NCI-H1105 treated with DMSO at 0.1 percent for 48 hours (cell line): ENCODE results near the gene ATXN1.

Experiments used
- DNase-seq: peaks from one replicate; lab custom pipeline; 2025; lab: John Stamatoyannopoulos, UW

ATXN1 gene

GRCh38 chr6:16533721-16534136 is 227.5 kb downstream of the ATXN1 start:
- DNase-seq = no peak

- DNase-seq = no peak
Observed at GRCh38 chr6:16533210-16533609, 228.1 kb downstream of the ATXN1 start.

- DNase-seq = no peak
Observed at GRCh38 chr6:16527691-16528090, 233.6 kb downstream of the ATXN1 start.

- no peak for DNase-seq
Observed at GRCh38 chr6:16524380-16524707, 236.9 kb downstream of the ATXN1 start.

GRCh38 chr6:16523606-16524379 is 237.5 kb downstream of the ATXN1 start:
- no peak for DNase-seq

- DNase-seq = no peak
Observed at GRCh38 chr6:16522937-16523336, 238.3 kb downstream of the ATXN1 start.

GRCh38 chr6:16521528-16521927 is 239.7 kb downstream of the ATXN1 start:
- no peak for DNase-seq

- peak; percentile 26 for DNase-seq
Observed at GRCh38 chr6:16519265-16520242, 241.7 kb downstream of the ATXN1 start.

- DNase-seq = no peak
Observed at GRCh38 chr6:16518265-16518664, 243.0 kb downstream of the ATXN1 start.

GRCh38 chr6:16514249-16514648 is 247.0 kb downstream of the ATXN1 start:
- no peak for DNase-seq

- no peak for DNase-seq
Observed at GRCh38 chr6:16512544-16513290, 248.5 kb downstream of the ATXN1 start.

GRCh38 chr6:16511723-16512489 is 249.4 kb downstream of the ATXN1 start:
- DNase-seq = peak; percentile 6

GRCh38 chr6:16511040-16511660 is 250.1 kb downstream of the ATXN1 start:
- DNase-seq = peak; percentile 8

GRCh38 chr6:16510245-16510644 is 251.0 kb downstream of the ATXN1 start:
- no peak for DNase-seq

GRCh38 chr6:16508959-16509358 is 252.3 kb downstream of the ATXN1 start:
- no peak for DNase-seq

- DNase-seq = no peak
Observed at GRCh38 chr6:16505711-16506357, 255.4 kb downstream of the ATXN1 start.

- DNase-seq = no peak
Observed at GRCh38 chr6:16504609-16505008, 256.7 kb downstream of the ATXN1 start.

- DNase-seq = no peak
Observed at GRCh38 chr6:16503970-16504415, 257.3 kb downstream of the ATXN1 start.

GRCh38 chr6:16503241-16503775 is 258.0 kb downstream of the ATXN1 start:
- no peak for DNase-seq

GRCh38 chr6:16498957-16499356 is 262.3 kb downstream of the ATXN1 start:
- no peak for DNase-seq
